GM12872 (cell line): ENCODE data around the gene PPARGC1A.

Experiments
- TF ChIP-seq, protein P1 (sequence below): IDR thresholded peaks from 3 replicates; pipeline ENCODE4 v1.5.1; 2011; ENCODE audit warnings: low read depth, mild to moderate bottlenecking, low read length, moderate library complexity; ENCODE audit not compliant: insufficient read depth

PPARGC1A gene

DNA sequence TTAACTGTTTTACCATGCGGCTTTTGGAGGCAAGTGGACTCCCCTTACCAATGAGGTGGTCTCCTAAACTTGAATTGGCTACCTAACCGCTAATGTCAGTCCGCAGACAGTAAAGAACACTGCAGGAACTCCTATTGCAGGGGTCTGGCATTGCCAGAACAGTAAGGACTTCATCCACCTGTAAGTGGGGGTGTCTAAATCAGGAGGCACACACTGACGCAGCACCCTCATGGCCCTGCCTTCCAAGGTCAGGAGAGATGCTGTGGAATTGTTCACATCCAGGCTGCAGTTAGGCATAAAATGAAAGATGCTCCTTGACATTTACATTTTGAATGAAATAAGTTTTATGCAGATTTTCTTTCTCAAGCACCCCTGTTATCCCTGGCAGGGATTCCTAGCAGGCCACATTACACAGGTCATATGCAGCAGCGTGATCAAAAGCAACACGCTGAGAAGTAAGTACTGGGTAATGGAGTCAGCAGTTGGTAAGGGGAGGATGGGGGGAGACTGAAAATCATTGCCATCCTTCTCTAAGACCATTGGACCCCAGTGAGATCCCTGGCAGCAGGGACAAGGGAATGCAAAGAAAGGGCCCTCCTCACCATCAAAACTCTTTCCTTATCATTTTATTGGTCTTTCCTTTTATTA is 3.8 kb downstream of the PPARGC1A start:
- TF ChIP-seq, protein P1, sequence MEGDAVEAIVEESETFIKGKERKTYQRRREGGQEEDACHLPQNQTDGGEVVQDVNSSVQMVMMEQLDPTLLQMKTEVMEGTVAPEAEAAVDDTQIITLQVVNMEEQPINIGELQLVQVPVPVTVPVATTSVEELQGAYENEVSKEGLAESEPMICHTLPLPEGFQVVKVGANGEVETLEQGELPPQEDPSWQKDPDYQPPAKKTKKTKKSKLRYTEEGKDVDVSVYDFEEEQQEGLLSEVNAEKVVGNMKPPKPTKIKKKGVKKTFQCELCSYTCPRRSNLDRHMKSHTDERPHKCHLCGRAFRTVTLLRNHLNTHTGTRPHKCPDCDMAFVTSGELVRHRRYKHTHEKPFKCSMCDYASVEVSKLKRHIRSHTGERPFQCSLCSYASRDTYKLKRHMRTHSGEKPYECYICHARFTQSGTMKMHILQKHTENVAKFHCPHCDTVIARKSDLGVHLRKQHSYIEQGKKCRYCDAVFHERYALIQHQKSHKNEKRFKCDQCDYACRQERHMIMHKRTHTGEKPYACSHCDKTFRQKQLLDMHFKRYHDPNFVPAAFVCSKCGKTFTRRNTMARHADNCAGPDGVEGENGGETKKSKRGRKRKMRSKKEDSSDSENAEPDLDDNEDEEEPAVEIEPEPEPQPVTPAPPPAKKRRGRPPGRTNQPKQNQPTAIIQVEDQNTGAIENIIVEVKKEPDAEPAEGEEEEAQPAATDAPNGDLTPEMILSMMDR = no peak

DNA sequence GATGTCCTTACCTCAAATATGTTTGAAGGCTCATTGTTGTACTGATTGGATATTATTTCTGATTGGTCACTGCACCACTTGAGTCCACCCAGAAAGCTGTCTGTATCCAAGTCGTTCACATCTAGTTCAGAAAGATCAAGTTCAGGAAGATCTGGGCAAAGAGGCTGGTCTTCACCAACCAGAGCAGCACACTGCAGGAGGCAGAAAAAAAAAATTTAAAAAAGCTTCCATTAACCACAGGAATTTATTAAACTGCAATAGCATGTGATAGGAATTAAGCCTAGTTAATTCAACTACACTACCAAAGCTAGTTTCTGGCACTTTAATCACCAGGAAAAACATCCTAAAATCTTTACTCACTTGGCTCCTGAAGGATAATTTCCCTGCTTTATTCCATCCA is 5.1 kb downstream of the PPARGC1A start:
- TF ChIP-seq, protein P1 = no peak

DNA sequence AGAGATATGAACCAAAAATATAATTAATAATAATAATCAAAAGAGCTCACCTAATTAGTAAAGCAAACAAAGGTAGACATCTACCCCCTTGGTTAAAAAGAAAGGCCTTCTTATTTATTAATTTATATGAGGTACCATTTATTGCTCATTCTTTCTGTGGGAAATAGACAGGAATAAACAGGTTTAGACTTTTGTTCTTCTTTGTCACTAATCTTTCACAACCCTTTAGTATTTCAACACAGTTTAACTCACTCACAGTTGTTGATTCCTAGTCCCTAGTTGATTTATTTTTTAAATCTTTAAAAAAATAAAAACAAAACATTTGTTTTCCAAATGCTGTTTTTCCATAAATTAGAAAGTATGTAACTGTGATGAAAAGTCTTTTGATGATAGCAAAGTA is 5.6 kb downstream of the PPARGC1A start:
- TF ChIP-seq, protein P1 = no peak

DNA sequence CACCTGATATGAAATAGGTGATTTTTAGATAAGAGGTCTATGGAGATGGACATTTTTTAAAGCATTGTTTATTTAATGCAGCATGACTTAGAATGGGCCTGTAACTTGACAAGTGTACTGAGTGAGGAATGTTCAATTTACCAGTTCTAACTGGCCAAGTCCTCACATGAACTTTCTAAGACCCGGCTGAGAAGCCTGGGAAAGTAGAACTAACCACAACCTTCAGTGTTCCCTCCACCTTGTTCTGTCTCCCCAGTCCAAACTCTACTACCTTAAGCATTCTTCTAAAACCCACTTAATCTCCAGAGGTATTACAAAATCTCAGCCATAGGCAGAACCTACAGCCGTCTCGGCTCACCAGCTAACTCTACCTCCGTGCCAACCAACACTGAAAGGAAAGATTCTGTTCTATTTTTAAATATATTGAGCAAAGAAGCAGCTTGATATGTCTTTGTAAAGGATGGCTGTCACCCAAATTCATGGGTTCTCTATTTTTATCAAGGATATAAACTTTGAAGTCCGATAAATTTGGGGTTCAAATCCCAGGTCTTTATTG is 6.8 kb downstream of the PPARGC1A start:
- TF ChIP-seq, protein P1 = no peak

DNA sequence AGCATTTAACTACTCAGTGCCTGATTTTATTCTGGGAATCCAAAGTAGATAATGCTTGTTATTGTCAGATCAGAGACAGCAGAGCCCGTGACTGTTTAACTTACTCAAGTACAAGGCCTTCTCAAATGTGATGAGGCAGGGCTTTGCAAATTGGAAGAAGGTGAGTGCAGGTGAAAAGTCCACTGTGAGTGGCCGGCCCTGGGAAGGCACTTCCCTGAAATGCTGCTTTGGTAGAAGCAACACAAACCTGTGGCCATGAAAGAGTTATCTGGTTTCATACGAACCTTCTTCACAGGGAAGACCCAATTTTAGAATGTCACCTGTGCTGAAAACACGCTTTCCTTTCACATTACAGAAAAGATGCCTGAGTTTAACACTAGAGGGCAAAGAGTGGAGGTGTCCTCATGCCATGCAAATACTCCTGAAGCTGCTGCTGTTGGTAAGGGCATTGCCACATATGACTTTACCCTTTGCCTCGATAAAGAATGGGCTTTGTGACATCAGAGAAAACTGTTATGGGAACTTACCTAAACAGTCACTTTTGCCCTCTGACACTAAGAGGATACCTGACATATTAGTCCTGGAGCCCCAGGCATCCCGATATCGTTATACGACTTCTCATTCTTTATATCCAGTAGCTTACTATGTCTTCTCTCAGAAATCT is 8.0 kb downstream of the PPARGC1A start:
- TF ChIP-seq, protein P1 = no peak

DNA sequence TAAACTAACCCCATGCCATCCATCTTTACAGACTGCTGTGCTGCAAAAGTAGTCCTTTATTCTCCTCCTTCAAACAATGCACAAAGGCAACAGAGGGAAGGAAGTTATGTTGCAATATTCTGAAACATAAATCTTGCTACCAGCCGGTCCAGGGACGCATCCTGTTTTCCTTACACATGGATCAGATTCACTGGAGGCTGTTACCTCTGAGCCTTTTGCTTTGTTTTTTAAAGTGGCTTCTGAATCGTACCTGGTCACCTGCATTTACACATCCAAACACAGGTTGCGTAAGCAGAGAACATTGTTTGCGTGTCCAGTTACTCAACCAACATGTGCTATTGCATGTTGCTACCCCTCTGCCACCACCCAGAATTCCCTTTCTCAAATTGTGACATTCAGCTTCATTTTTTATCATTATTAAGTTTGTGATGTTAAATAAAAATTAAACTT is 8.8 kb downstream of the PPARGC1A start:
- TF ChIP-seq, protein P1 = no peak

DNA sequence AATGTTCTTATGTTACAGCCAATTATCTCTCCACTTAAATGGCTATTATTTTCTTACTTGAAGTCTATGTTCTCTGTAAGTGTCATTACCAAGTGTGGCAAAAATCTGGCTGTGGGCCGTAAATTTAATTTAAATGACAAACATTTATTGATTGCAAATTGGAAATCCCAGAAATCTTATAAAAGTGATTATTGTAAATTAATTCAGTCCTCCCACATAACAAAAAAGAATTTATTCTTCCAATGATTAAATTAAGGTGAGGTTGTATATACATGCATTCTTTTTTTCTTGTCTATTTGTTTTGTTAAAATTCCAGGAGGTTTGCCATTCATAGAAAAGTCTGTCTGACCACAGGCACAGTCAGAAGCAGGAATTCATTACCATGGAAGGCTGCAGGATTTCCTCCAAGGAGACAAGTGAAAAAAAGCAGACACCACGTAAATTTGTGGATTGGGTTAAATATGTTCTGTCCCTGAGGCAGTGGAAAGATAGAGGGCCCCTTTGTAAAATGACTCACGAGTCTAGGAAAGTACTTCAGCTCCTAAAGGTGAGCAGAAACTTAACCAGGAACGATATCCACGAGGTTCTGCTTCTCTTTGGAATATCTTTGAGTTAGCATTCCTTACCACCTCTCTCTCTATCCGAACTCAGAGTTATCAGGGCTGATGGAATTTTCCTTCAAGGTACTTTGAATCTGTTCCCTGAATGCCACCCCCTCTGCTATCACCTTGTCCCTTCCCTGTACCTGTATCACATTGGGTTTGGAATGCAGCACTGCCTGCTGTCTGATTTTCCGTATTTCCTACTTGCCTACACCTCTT is 10.7 kb downstream of the PPARGC1A start:
- TF ChIP-seq, protein P1 = no peak
